Suprapubic skin (tissue), 4 donors: ENCODE data around the gene RAPGEF2.

Experiments used
- EP300 ChIP-seq: sonication (generic); formaldehyde crosslinking; IDR thresholded peaks from one replicate; pipeline ENCODE4 v1.6.1; 2017; ENCODE audit warnings: antibody characterized with exemption
- POLR2A ChIP-seq, 2 donors: fragments of 450-650 bp; IDR thresholded peaks; one replicate each; pipeline ENCODE4 v1.6.1; 2017; ENCODE audit warnings: antibody characterized with exemption in 2 of 2, mild to moderate bottlenecking in 2 of 2, moderate library complexity in 2 of 2
- POLR2AphosphoS5 ChIP-seq, 3 donors: sonication (generic); formaldehyde crosslinking; IDR thresholded peaks; one replicate each; pipeline ENCODE4 v1.6.1; 2017; ENCODE audit warnings: antibody characterized with exemption in 3 of 3

- TF ChIP-seq POLR2A (IDR thresholded peaks at IDR 0.05), result no peak
- no peak for TF ChIP-seq POLR2AphosphoS5 (IDR thresholded peaks at IDR 0.05)
- TF ChIP-seq EP300, result no peak
Observed at GRCh38 chr4:159131564-159131963, 28.7 kb downstream of the RAPGEF2 start.
